Measurements from ENCODE around the gene DCP1B. TPM values are rescaled to one million over a fixed set of nuclear protein-coding genes. Genes with fewer than 3 reads are reported as not detected.

The DCP1B gene
- total RNA-seq, result 10 to 100 TPM; 12.2 to 20.8 (median 18.0) TPM

DNA sequence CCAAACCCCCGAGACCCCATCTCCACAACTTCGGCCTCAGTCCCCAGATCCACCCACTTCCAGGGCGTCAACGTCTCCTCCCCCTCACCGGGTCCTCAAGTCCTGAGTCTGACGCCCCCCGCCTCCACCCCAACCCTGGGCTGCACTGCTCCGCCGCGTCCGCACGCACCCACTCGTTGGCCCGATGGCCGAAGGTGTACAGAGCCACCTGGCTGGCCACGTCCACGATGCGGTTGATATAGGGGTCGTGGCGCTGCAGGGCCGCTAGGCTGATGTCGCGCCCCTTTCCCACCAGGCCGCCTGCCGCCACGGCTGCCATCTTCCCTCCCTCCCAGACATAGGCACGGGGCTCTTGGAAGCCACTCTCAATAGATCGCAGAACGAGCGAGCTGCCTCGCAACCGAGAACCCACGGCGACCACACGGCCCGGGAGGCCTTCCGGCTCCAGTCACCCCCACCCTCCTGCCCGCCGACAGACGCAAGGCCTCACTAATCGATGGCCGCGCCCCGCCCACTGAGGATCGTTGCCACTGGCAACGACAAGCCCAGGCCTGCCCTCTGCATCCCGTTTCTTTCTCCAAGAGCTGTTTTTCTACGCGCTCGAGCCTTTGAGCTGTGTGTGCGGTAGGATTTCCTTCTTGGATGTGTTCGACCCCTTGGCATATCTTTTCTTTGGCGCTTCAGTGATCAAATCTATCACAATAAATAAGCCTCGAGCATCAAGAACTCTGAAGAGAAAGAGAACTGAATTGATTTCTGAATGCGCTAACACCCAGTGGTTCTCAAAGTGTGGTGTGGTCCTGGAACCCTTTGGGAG, at the start of gene DCP1B:
DCP1B (minus strand) TSS at position 345 of the 817 bp plus-strand sequence; CDS start at position 319, 26 bp downstream.
- Histone ChIP-seq H3K27ac (peak within 1 kb of the TSS; percentile 93 to 96), H3K27me3 (no peaks in the 10 kb centered on the region), H3K4me3 (peak within 1 kb of the TSS; percentile 95 to 96 (median 96)), H3K36me3 (no peaks in the 10 kb centered on the region), H3K4me1 (peaks cover 4 to 12% of the 10 kb centered on the region in 2 donors), H3K9me3 (no peaks in the 10 kb centered on the region)
- intact Hi-C loops (cut with DNase I; ENCODE audit: low total_unique reads), result no loop called here
- peak; percentile 16 for TF ChIP-seq POLR2A (IDR thresholded peaks at IDR 0.05)
- TF ChIP-seq, protein P1, sequence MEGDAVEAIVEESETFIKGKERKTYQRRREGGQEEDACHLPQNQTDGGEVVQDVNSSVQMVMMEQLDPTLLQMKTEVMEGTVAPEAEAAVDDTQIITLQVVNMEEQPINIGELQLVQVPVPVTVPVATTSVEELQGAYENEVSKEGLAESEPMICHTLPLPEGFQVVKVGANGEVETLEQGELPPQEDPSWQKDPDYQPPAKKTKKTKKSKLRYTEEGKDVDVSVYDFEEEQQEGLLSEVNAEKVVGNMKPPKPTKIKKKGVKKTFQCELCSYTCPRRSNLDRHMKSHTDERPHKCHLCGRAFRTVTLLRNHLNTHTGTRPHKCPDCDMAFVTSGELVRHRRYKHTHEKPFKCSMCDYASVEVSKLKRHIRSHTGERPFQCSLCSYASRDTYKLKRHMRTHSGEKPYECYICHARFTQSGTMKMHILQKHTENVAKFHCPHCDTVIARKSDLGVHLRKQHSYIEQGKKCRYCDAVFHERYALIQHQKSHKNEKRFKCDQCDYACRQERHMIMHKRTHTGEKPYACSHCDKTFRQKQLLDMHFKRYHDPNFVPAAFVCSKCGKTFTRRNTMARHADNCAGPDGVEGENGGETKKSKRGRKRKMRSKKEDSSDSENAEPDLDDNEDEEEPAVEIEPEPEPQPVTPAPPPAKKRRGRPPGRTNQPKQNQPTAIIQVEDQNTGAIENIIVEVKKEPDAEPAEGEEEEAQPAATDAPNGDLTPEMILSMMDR (IDR thresholded peaks at IDR 0.05), result no peak
- TF ChIP-seq POLR2AphosphoS5 (IDR thresholded peaks at IDR 0.05), result peak; percentile 78 to 88 (median 87)
- peak; percentile 94 to 95 for DNase-seq (ENCODE audit: low spot score in 2 of 2)

GRCh38 chr12:2053691-2054090, 49.4 kb upstream of the DCP1B start:
- Histone ChIP-seq H3K4me1 (no peaks in the 10 kb centered on the region), H3K27ac (peak overlapping the region; percentile 74 to 85), H3K9me3 (no peaks in the 10 kb centered on the region), H3K27me3 (peaks cover 0 to 18% of the 10 kb centered on the region in 2 donors), H3K4me3 (peak overlapping the region; percentile 57 to 77 (median 58)), H3K36me3 (no peaks in the 10 kb centered on the region)
- TF ChIP-seq POLR2AphosphoS5 (IDR thresholded peaks at IDR 0.05) (no peak), POLR2A (IDR thresholded peaks at IDR 0.05) (no peak)
- TF ChIP-seq, protein P1 (IDR thresholded peaks at IDR 0.05), result no peak
- intact Hi-C loops (cut with DNase I; ENCODE audit: low total_unique reads), result no loop called here
- DNase-seq (ENCODE audit: low spot score in 2 of 2), result no peak

DNA sequence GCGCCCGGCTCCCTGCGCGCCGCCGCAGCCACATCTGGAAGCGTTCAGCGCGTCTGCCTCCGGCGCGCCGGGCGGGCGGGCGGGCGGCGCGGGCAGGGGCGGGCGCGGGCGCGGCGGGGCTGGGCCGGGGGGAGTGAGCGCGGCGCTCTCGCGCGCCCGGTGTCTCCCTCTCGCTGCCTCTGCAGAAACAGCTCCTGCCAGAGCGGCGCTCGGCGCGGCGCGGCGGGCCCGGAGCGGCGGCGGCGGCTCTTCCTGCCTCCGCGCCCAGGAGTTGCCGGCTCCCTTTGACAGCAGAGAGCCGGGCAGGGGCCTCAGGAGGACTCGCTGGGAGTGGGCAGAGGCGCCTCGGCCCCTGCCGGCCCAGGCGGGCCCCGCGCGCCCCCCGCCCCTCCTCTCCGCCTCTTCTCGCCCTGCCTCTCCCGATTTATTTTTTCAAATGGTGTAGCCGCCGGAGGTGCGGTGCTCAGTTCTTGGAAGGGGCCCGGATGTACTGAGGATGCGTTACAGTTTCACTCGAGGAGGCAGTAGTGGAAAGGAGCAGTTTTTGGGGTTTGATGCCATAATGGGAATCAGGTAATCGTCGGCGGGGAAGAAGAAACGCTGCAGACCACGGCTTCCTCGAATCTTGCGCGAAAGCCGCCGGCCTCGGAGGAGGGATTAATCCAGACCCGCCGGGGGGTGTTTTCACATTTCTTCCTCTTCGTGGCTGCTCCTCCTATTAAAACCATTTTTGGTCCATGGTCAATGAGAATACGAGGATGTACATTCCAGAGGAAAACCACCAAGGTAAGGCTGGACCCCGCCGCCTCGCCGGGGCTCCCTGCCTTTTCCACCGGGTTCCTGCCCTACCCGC, 48.8 kb upstream of the DCP1B start, which contains the start of gene CACNA1C:
CACNA1C (plus strand) TSS at position 162 of the 853 bp plus-strand sequence; CDS start at position 738, 576 bp downstream.
- H3K36me3 ChIP-seq, result no peaks in the 10 kb centered on the region
- H3K27ac ChIP-seq, result peak within 1 kb of the TSS; percentile 74 to 85
- no peaks in the 10 kb centered on the region for H3K9me3 ChIP-seq
- TF ChIP-seq POLR2A (IDR thresholded peaks at IDR 0.05) (no peak), POLR2AphosphoS5 (IDR thresholded peaks at IDR 0.05) (no peak)
- TF ChIP-seq, protein P1 (IDR thresholded peaks at IDR 0.05), result no peak
- peak within 1 kb of the TSS; percentile 57 to 77 (median 58) for H3K4me3 ChIP-seq
- peaks cover 0 to 18% of the 10 kb centered on the region in 2 donors for H3K27me3 ChIP-seq
- intact Hi-C loops (cut with DNase I; ENCODE audit: low total_unique reads), result no loop called here
- DNase-seq (ENCODE audit: low spot score in 2 of 2), result peak in 1 of 2 donors; percentile 35
- no peaks in the 10 kb centered on the region for H3K4me1 ChIP-seq

GRCh38 chr12:2051700-2052621, 47.7 kb upstream of the DCP1B start:
- peak overlapping the region; percentile 43 to 77 (median 58) for H3K4me3 ChIP-seq
- H3K4me1 ChIP-seq, result no peaks in the 10 kb centered on the region
- no peaks in the 10 kb centered on the region for H3K9me3 ChIP-seq
- no peak for DNase-seq (ENCODE audit: low spot score in 2 of 2)
- no peaks in the 10 kb centered on the region for H3K36me3 ChIP-seq
- H3K27ac ChIP-seq, result peak overlapping the region in 1 of 2 donors; percentile 85
- intact Hi-C loops (cut with DNase I; ENCODE audit: low total_unique reads), result no loop called here
- H3K27me3 ChIP-seq, result peaks cover 0 to 18% of the 10 kb centered on the region in 2 donors
- TF ChIP-seq, protein P1 (IDR thresholded peaks at IDR 0.05), result no peak
- TF ChIP-seq POLR2A (IDR thresholded peaks at IDR 0.05) (no peak), POLR2AphosphoS5 (IDR thresholded peaks at IDR 0.05) (no peak)

Measured in breast epithelium (tissue), 4 donors.